PC-3 (cell line): ENCODE data around the gene ARHGEF4. TPM values are rescaled to one million over a fixed set of nuclear protein-coding genes. Genes with fewer than 3 reads are reported as not detected.
A peak's percentile ranks its signal among the peaks of the same experiment; 100 is the strongest.

Source experiments
- ATAC-seq: fragments of 200-7000 bp; cut with Tn5 transposase; 2 replicates; pipeline ENCODE4 v1.9.1; 2020; ENCODE audit warnings: mild to moderate bottlenecking, moderate library complexity
- BruUV-seq: library from RNA; stranded (reverse); fragments of 400-500 nt; replicated peaks from 2 replicates; lab custom pipeline; 2021; lab: Mats Ljungman, UMichigan
- CTCF ChIA-PET: fragments of 300-600 bp; sonication (Branson Sonifier 250); formaldehyde crosslinking; loops from one replicate; lab custom pipeline; 2022; ENCODE audit warnings: antibody characterized with exemption; lab: Charles Lee
- POLR2A ChIA-PET: fragments of 300-600 bp; sonication (Branson Sonifier 250); formaldehyde crosslinking; loops from one replicate; lab custom pipeline; 2022; ENCODE audit warnings: antibody characterized with exemption; ENCODE audit not compliant: unreplicated experiment; lab: Charles Lee
- DNase-seq: peaks from one replicate; pipeline ENCODE4 v3.0.0-alpha.2; 2015
- H2AFZ ChIP-seq: fragments of 300-600 bp; sonication (generic); 2 replicates; pipeline ENCODE4 v1.6.0; 2016; ENCODE audit warnings: antibody characterized with exemption, low read length
- H3F3A ChIP-seq: fragments of 300-600 bp; sonication (generic); one replicate; pipeline ENCODE4 v1.6.0; 2017; ENCODE audit warnings: antibody characterized with exemption, low read length, control low read depth, mild to moderate bottlenecking; ENCODE audit not compliant: unreplicated experiment
- H3K27ac ChIP-seq: fragments of 300-600 bp; sonication (generic); 2 replicates; pipeline ENCODE4 v1.5.1; 2016; ENCODE audit warnings: mild to moderate bottlenecking, low read length
- H3K27me3 ChIP-seq: fragments of 300-600 bp; sonication (generic); 2 replicates; pipeline ENCODE4 v1.6.1; 2016; ENCODE audit warnings: low read length, mixed read lengths
- H3K36me3 ChIP-seq: fragments of 300-600 bp; sonication (generic); 2 replicates; pipeline ENCODE4 v1.6.1; 2016; ENCODE audit warnings: low read depth, mixed run types, low read length, mixed read lengths
- H3K4me1 ChIP-seq: fragments of 300-600 bp; sonication (generic); 2 replicates; pipeline ENCODE4 v1.5.1; 2016; ENCODE audit warnings: low read length; ENCODE audit not compliant: insufficient read depth
- H3K4me2 ChIP-seq: fragments of 300-600 bp; sonication (generic); 2 replicates; pipeline ENCODE4 v1.6.0; 2016; ENCODE audit warnings: low read length
- H3K4me3 ChIP-seq: fragments of 300-600 bp; sonication (generic); 2 replicates; pipeline ENCODE4 v1.5.1; 2016; ENCODE audit warnings: mild to moderate bottlenecking, low read length, mixed read lengths
- H3K79me2 ChIP-seq: fragments of 300-600 bp; sonication (generic); 2 replicates; pipeline ENCODE4 v1.6.1; 2017; ENCODE audit warnings: low read length, mixed read lengths
- H3K9ac ChIP-seq: fragments of 300-600 bp; sonication (generic); 2 replicates; pipeline ENCODE4 v1.6.0; 2016; ENCODE audit warnings: mild to moderate bottlenecking, low read length
- H3K9me2 ChIP-seq: fragments of 300-600 bp; sonication (generic); replicated peaks from 2 replicates; pipeline ENCODE4 v1.6.1; 2016; ENCODE audit warnings: mixed run types, low read length, mixed read lengths
- H3K9me3 ChIP-seq: fragments of 300-600 bp; sonication (generic); 2 replicates; pipeline ENCODE4 v1.6.1; 2016; ENCODE audit warnings: low read length, mixed read lengths
- H4K20me1 ChIP-seq: fragments of 300-600 bp; sonication (generic); 2 replicates; pipeline ENCODE4 v1.6.1; 2016; ENCODE audit warnings: low read length, mixed read lengths
- EZH2 ChIP-seq: fragments of 300-600 bp; sonication (generic); IDR thresholded peaks from one replicate; pipeline ENCODE4 v1.6.1; 2017; ENCODE audit warnings: antibody characterized with exemption, mild to moderate bottlenecking, low read length; ENCODE audit not compliant: unreplicated experiment
- EZH2phosphoT487 ChIP-seq: fragments of 300-600 bp; sonication (generic); IDR thresholded peaks from 2 replicates; pipeline ENCODE4 v1.6.1; 2018; ENCODE audit warnings: mild to moderate bottlenecking, antibody characterized with exemption, low read length, borderline replicate concordance
- intact Hi-C: fragments of 100-400 bp; cut with micrococcal nuclease; formaldehyde crosslinking; loops from 2 replicates; pipeline ENCODE4 v1.9.0; 2023
- total RNA-seq: library from RNA; depleted of rRNA; stranded (reverse); fragments of >200 nt; gene quantifications from 2 replicates; pipeline ENCODE4 v1.2.3, GENCODE V29; 2014
- TF ChIP-seq, protein P1 (sequence below): fragments of 300-600 bp; sonication (generic); conservative IDR thresholded peaks from 2 replicates; pipeline ENCODE4 v1.5.1; 2017; ENCODE audit warnings: antibody characterized with exemption, low read depth, mild to moderate bottlenecking, low read length

Gene ARHGEF4
- total RNA-seq, 1 experiment from 2014 or later, result 21.5 TPM

DNA sequence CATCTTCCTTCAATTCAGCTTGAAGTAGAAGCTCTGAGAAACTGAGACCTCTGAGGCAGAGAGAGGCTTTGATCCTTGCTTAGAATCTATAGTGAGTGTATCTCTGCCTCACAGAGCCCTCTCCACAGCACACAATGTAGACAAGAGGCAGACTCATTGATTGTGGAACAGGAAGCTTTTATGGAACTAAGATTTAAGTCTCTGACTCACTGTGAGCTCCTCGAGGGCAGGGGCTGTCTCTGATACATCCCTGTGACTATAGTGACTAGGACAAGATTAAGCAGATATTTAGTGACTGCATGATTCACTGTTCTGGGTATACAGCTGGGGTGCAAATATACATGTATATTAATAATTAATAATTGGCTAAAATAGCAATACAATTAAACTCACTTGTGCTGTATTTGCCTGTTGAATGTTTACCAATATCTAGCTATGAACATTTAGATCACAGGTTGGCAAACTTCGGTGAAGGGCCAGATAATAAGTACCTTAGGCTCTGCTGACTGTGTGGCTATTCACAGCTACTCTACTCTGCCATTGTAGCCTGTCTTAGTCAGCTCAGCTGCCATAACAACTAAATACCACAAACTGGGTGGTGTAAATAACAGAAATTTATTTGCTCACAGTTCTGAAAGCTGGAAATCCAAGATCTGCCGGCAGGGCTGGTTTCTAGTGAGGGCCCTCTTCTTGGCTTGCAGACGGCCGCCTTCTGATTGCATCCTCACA is 54.4 kb downstream of the ARHGEF4 start:
- ATAC-seq, result peak; percentile 68
- no TSS peak for BruUV-seq
- Histone ChIP-seq H3K9me3 (no peaks in the 10 kb centered on the region), H3K9ac (no peak overlapping the region), H3K9me2 (no peaks in the 10 kb centered on the region), H3F3A (no peaks in the 10 kb centered on the region), H3K79me2 (no peaks in the 10 kb centered on the region), H3K27ac (0 out of 2 replicates have a peak overlapping the region, but pooled peaks have one; percentile 9), H2AFZ (no peak overlapping the region), H3K27me3 (no peaks in the 10 kb centered on the region), H4K20me1 (no peaks in the 10 kb centered on the region), H3K36me3 (no peaks in the 10 kb centered on the region), H3K4me1 (peaks cover 14% of the 10 kb centered on the region), H3K4me3 (no peak overlapping the region), H3K4me2 (no peak overlapping the region)
- intact Hi-C loops, result no loop called here
- CTCF ChIA-PET, result no interaction called here
- POLR2A ChIA-PET, result no interaction called here
- DNase-seq, result peak; percentile 57
- TF ChIP-seq EZH2, result no peak

DNA sequence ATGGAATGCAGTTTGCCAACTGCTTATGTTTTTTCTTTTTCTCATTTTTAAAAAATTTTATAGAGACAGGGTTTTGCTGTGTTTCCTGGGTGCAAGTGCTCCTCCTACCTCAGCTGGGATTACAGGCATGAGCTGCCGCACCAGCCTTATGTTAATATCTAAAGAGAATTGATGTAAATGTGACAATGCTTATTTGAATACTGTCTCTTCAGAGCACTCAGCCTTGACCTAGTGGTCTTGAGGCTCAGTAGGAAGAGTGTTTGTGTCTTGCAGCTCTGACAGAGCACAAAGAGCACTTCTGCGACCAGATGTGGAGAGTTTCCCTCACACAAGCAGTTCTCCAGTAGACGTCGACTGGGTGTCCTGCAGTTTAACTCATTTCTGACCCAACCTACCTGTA is 55.3 kb downstream of the ARHGEF4 start:
- DNase-seq (no peak), ATAC-seq (no peak)
- no TSS peak for BruUV-seq
- TF ChIP-seq EZH2 (no peak), EZH2phosphoT487 (no peak)
- TF ChIP-seq, protein P1, sequence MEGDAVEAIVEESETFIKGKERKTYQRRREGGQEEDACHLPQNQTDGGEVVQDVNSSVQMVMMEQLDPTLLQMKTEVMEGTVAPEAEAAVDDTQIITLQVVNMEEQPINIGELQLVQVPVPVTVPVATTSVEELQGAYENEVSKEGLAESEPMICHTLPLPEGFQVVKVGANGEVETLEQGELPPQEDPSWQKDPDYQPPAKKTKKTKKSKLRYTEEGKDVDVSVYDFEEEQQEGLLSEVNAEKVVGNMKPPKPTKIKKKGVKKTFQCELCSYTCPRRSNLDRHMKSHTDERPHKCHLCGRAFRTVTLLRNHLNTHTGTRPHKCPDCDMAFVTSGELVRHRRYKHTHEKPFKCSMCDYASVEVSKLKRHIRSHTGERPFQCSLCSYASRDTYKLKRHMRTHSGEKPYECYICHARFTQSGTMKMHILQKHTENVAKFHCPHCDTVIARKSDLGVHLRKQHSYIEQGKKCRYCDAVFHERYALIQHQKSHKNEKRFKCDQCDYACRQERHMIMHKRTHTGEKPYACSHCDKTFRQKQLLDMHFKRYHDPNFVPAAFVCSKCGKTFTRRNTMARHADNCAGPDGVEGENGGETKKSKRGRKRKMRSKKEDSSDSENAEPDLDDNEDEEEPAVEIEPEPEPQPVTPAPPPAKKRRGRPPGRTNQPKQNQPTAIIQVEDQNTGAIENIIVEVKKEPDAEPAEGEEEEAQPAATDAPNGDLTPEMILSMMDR, result no peak
- Histone ChIP-seq H2AFZ (no peak overlapping the region), H3K27ac (no peak overlapping the region), H3K36me3 (no peaks in the 10 kb centered on the region), H3K9me3 (no peaks in the 10 kb centered on the region), H3K4me3 (no peak overlapping the region), H3F3A (no peaks in the 10 kb centered on the region), H3K9me2 (no peaks in the 10 kb centered on the region), H3K4me1 (peaks cover 14% of the 10 kb centered on the region), H3K27me3 (no peaks in the 10 kb centered on the region), H4K20me1 (no peaks in the 10 kb centered on the region), H3K9ac (no peak overlapping the region), H3K4me2 (no peak overlapping the region), H3K79me2 (no peaks in the 10 kb centered on the region)
- CTCF ChIA-PET, result no interaction called here
- intact Hi-C loops, result no loop called here
- POLR2A ChIA-PET, result no interaction called here

DNA sequence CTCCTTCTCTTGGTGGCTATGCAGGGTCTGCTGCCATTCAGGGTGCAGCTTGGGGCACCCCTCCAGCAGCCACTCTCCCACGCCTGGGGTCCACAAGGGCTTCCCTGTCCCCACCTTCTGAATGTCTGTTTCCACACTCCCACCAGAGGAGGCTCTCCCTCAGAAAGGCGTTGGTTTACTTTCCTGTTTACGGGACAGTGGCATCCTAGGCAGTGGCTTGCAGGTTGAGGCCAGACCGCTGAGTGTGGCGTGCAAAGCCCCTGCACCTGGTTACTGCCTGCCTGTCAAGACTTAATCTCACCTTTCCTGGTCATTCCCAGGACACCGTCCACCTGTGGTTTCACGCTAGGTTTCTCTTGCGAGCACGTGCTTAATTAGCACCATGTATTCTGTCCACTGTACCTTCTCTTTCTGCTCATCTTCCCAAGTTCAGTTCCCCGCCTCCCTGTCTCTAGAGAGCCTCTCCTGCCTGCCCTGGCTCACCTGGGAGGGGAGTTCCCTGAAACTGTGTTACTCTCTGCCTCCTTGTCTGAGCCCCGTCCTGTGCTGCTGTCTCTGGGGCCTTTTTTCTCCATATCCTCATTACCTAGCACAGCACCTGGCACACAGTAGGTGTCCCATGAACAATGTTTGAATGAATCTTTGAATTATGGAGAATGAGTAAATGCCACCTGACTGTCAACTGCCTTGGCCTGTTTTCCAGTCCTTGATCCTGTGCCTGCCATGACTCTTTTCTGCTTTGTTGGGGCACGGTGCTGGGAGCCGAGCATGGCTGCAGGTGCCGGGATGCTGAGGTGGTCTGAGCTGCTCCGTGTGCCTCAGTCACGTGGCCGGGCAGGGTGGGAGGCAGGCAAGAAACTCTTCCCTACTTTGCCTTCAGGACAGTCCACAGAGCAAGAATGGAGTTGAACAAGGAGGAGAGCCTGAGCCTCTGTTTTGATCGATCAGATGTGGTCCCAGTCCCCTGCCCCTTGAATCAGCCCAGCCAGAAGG is 56.4 kb downstream of the ARHGEF4 start:
- Histone ChIP-seq H3F3A (no peaks in the 10 kb centered on the region), H3K9me2 (no peaks in the 10 kb centered on the region), H3K4me3 (no peak overlapping the region), H2AFZ (no peak overlapping the region), H3K27me3 (no peaks in the 10 kb centered on the region), H3K9ac (no peak overlapping the region), H3K4me2 (no peak overlapping the region), H4K20me1 (no peaks in the 10 kb centered on the region), H3K4me1 (peaks cover 14% of the 10 kb centered on the region), H3K9me3 (no peaks in the 10 kb centered on the region), H3K79me2 (no peaks in the 10 kb centered on the region), H3K36me3 (no peaks in the 10 kb centered on the region), H3K27ac (no peak overlapping the region)
- intact Hi-C loops, result no loop called here
- DNase-seq, result no peak
- POLR2A ChIA-PET, result no interaction called here
- CTCF ChIA-PET, result no interaction called here
- BruUV-seq, result no TSS peak
- TF ChIP-seq, protein P1, result no peak
- TF ChIP-seq EZH2, result no peak
- no peak for TF ChIP-seq EZH2phosphoT487
- no peak for ATAC-seq
